IMR-90 (cell line): Measurements from ENCODE around the gene C1orf74.

Experiments
- CTCF ChIP-seq: conservative IDR thresholded peaks from 2 replicates; pipeline ENCODE4 v1.5.1; 2012; ENCODE audit warnings: mild to moderate bottlenecking, low read depth, low read length, improper control_type of control experiment
- TF ChIP-seq, protein P1 (sequence below): fragments of 150-350 bp; IDR thresholded peaks from 2 replicates; pipeline ENCODE4 v1.6.1; 2016; ENCODE audit warnings: low read depth, mild to moderate bottlenecking, low read length, moderate library complexity, borderline replicate concordance

DNA sequence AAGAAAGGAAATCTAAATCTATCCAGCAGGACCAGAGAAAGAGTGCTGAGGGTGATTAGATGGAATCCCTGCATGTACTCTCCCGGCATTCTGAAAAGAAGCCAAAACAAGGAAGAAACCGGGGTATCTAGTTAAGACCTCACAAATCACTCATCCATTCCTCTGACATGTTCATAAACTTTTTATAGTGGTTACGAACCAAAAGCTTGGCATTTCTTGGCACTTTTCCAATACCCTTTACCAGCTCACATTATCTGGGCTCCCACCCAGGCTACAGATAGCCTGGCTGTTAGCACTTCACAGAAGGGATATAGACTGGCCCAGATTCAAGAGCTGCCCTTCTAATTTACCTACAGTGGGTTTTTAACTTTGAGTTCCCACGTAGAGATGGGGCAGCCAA, 1.8 kb upstream of the C1orf74 start:
- TF ChIP-seq CTCF: no peak
- TF ChIP-seq, protein P1, sequence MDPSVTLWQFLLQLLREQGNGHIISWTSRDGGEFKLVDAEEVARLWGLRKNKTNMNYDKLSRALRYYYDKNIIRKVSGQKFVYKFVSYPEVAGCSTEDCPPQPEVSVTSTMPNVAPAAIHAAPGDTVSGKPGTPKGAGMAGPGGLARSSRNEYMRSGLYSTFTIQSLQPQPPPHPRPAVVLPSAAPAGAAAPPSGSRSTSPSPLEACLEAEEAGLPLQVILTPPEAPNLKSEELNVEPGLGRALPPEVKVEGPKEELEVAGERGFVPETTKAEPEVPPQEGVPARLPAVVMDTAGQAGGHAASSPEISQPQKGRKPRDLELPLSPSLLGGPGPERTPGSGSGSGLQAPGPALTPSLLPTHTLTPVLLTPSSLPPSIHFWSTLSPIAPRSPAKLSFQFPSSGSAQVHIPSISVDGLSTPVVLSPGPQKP: no peak
